Neuronal stem cell (in vitro differentiated cells): Measurements from ENCODE around the gene MGLL.

Experiments
- DNase-seq: peaks from one replicate; pipeline ENCODE4 v3.0.0-alpha.2; 2013; ENCODE audit warnings: low spot score
- H2AFZ ChIP-seq: one replicate; pipeline ENCODE4 v1.6.1; 2013; ENCODE audit warnings: mild to moderate bottlenecking, low read length, inconsistent platforms
- H2AK5ac ChIP-seq: 2 replicates; pipeline ENCODE4 v1.6.1; 2013; ENCODE audit warnings: low read depth, mild to moderate bottlenecking, inconsistent platforms, low read length, moderate library complexity, mixed read lengths
- H2BK120ac ChIP-seq: 2 replicates; pipeline ENCODE4 v1.6.1; 2013; ENCODE audit warnings: low read depth, mild to moderate bottlenecking, inconsistent platforms, low read length, moderate library complexity, mixed read lengths
- H2BK12ac ChIP-seq: one replicate; pipeline ENCODE4 v1.6.1; 2013; ENCODE audit warnings: low read length, inconsistent platforms
- H2BK15ac ChIP-seq: 2 replicates; pipeline ENCODE4 v1.6.1; 2013; ENCODE audit warnings: mild to moderate bottlenecking, low read length, inconsistent platforms, mixed read lengths
- H2BK5ac ChIP-seq: one replicate; pipeline ENCODE4 v1.6.1; 2013; ENCODE audit warnings: inconsistent platforms, mild to moderate bottlenecking, low read length, moderate library complexity
- H3K14ac ChIP-seq: one replicate; pipeline ENCODE4 v1.6.1; 2013; ENCODE audit warnings: low read length, inconsistent platforms
- H3K18ac ChIP-seq: 2 replicates; pipeline ENCODE4 v1.6.1; 2013; ENCODE audit warnings: low read length, inconsistent platforms
- H3K23ac ChIP-seq: 2 replicates; pipeline ENCODE4 v1.6.1; 2013; ENCODE audit warnings: low read depth, mild to moderate bottlenecking, mixed read lengths, low read length, inconsistent platforms; ENCODE audit not compliant: poor library complexity
- H3K27ac ChIP-seq: replicated peaks from 3 replicates; pipeline ENCODE4 v1.5.1; 2013; ENCODE audit warnings: low read length, inconsistent platforms
- H3K27me3 ChIP-seq, 3 experiments: 2 replicates each; pipeline ENCODE4 v1.6.1; 2013; ENCODE audit warnings: low read length in 3 of 3, mild to moderate bottlenecking in 2 of 3, inconsistent platforms in 1 of 3, low read depth in 1 of 3, mixed read lengths in 1 of 3, moderate library complexity in 1 of 3; ENCODE audit not compliant: control insufficient read depth in 3 of 3, insufficient read depth in 3 of 3
- H3K36me3 ChIP-seq, 2 donors: replicated peaks in 1 of 2; 2 replicates each; pipeline ENCODE4 v1.6.1; 2013; ENCODE audit warnings: low read length in 2 of 2; ENCODE audit not compliant: control insufficient read depth in 2 of 2, insufficient read depth in 2 of 2
- H3K4ac ChIP-seq: 2 replicates; pipeline ENCODE4 v1.6.1; 2013; ENCODE audit warnings: inconsistent platforms, mild to moderate bottlenecking, low read length, moderate library complexity
- H3K4me1 ChIP-seq, 2 donors: 1 replicate in 1 of 2; 2 replicates in 1 of 2; pipeline ENCODE4 v1.6.1; 2013; ENCODE audit warnings: low read length in 2 of 2, low read depth in 1 of 2; ENCODE audit not compliant: control insufficient read depth in 2 of 2, insufficient read depth in 1 of 2
- H3K4me2 ChIP-seq: one replicate; pipeline ENCODE4 v1.6.1; 2013; ENCODE audit warnings: mild to moderate bottlenecking, low read length, inconsistent platforms; ENCODE audit not compliant: insufficient read depth, poor library complexity, severe bottlenecking
- H3K4me3 ChIP-seq, 2 donors: 2 replicates each; pipeline ENCODE4 v1.5.1; 2013; ENCODE audit warnings: low read length in 2 of 2, mild to moderate bottlenecking in 2 of 2, inconsistent platforms in 1 of 2, moderate library complexity in 1 of 2
- H3K79me1 ChIP-seq: one replicate; pipeline ENCODE4 v1.6.1; 2013; ENCODE audit warnings: low read depth, mild to moderate bottlenecking, inconsistent platforms, low read length, moderate library complexity
- H3K9ac ChIP-seq: one replicate; pipeline ENCODE4 v1.6.1; 2013; ENCODE audit warnings: mild to moderate bottlenecking, low read depth, low read length, inconsistent platforms; ENCODE audit not compliant: poor library complexity
- H3K9me3 ChIP-seq, 2 donors: replicated peaks in 1 of 2; 2 replicates each; pipeline versions ENCODE3 to v1.6.1; 2013; ENCODE audit warnings: low read length in 2 of 2, mild to moderate bottlenecking in 2 of 2, inconsistent platforms in 1 of 2, low read depth in 1 of 2, mixed read lengths in 1 of 2, moderate library complexity in 1 of 2; ENCODE audit not compliant: control insufficient read depth in 2 of 2, insufficient read depth in 1 of 2
- H4K8ac ChIP-seq: one replicate; pipeline ENCODE4 v1.6.1; 2013; ENCODE audit warnings: low read depth, mild to moderate bottlenecking, inconsistent platforms, low read length, moderate library complexity
- H4K91ac ChIP-seq: one replicate; pipeline ENCODE4 v1.6.1; 2013; ENCODE audit warnings: low read length, low read depth, mild to moderate bottlenecking, inconsistent platforms; ENCODE audit not compliant: poor library complexity
- WGBS, 2 donors: extraction: QIAGEN DNeasy Blood & Tissue Kit; methylation state at CpG; one replicate each; pipeline ENCODE4 v1.1.7; 2013; ENCODE audit warnings: missing lambda C conversion rate in 2 of 2, mixed read lengths in 1 of 2; ENCODE audit not compliant: insufficient read length in 2 of 2, insufficient replicate concordance in 1 of 2; ENCODE audit errors: extremely low coverage in 2 of 2; 5-methylcytosine and 5-hydroxymethylcytosine counted together

The MGLL gene

DNA sequence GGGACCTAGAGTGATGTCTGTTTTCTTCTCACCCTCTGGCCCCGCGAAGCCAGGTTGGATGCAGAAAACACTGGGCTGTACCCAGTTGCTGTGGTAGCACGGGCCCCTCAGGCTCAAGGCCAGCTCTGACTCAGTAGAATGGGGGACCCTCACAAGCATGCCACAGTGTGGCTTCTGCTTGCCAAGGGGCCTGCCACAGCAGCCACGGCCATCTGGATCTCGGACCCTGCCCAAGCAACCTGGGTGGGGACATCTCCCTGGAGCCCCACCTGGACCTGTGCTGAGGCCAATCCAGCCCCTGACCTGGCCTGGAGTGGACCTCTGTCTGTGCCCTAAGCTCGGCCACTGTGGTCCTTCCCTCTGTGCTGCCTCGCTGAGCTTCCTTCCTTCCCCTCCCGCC, 59.0 kb downstream of the MGLL start:
- whole genome bisulfite sequencing, 2 donors = no CpG with 5 or more reads among the region's 8 CpGs
- Histone ChIP-seq H3K18ac (no peak overlapping the region), H3K4ac (no peak overlapping the region), H2AFZ (no peak overlapping the region), H3K4me3 (no peak overlapping the region), H3K14ac (no peak overlapping the region), H3K79me1 (no peaks in the 10 kb centered on the region), H3K4me2 (no peak overlapping the region), H2BK120ac (no peak overlapping the region), H2BK12ac (no peak overlapping the region), H2BK5ac (no peak overlapping the region), H3K27ac (no peak overlapping the region), H4K91ac (peak overlapping the region; percentile 40), H2BK15ac (no peak overlapping the region), H2AK5ac (no peak overlapping the region), H3K9me3 (peaks cover 0 to 3% of the 10 kb centered on the region in 2 donors), H3K4me1 (no peaks in the 10 kb centered on the region), H3K9ac (no peak overlapping the region), H3K23ac (no peak overlapping the region), H3K36me3 (no peaks in the 10 kb centered on the region), H4K8ac (no peak overlapping the region), H3K27me3 (peaks cover 0 to 37% (median 0%) of the 10 kb centered on the region in 3 experiments)
- no peak for DNase-seq

DNA sequence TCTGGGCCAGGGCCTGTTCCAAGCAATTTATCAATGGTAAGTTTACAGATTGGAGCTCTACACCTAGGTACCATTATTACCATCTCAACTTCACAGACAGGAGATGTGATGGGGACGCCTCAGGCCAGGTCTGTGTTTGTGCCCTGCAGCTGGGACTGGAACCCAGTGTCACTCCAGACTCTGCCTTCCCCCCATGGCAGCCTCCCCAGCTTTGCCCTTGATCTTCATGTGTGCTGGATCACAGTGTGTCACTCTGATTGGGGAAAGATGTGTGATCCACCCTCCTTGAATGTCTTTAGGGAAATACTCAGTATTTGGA, 59.6 kb downstream of the MGLL start:
- H2BK5ac ChIP-seq = no peak overlapping the region
- no peak overlapping the region for H2BK15ac ChIP-seq
- no peak overlapping the region for H3K4ac ChIP-seq
- no peak overlapping the region for H4K91ac ChIP-seq
- peak overlapping the region; percentile 11 for H2BK120ac ChIP-seq
- H3K9me3 ChIP-seq = no peaks in the 10 kb centered on the region
- no peaks in the 10 kb centered on the region for H3K79me1 ChIP-seq
- no peak for DNase-seq
- H3K4me2 ChIP-seq = no peak overlapping the region
- no peak overlapping the region for H3K14ac ChIP-seq
- H3K4me3 ChIP-seq = no peak overlapping the region
- no peak overlapping the region for H2BK12ac ChIP-seq
- no peaks in the 10 kb centered on the region for H3K36me3 ChIP-seq
- no peak overlapping the region for H4K8ac ChIP-seq
- H3K18ac ChIP-seq = no peak overlapping the region
- H2AFZ ChIP-seq = no peak overlapping the region
- no peak overlapping the region for H3K27ac ChIP-seq
- H3K9ac ChIP-seq = no peak overlapping the region
- H2AK5ac ChIP-seq = no peak overlapping the region
- H3K4me1 ChIP-seq = no peaks in the 10 kb centered on the region
- no peak overlapping the region for H3K23ac ChIP-seq
- peaks cover 0 to 40% (median 0%) of the 10 kb centered on the region in 3 experiments for H3K27me3 ChIP-seq
- WGBS, 2 donors = no CpG with 5 or more reads among the region's 1 CpG

DNA sequence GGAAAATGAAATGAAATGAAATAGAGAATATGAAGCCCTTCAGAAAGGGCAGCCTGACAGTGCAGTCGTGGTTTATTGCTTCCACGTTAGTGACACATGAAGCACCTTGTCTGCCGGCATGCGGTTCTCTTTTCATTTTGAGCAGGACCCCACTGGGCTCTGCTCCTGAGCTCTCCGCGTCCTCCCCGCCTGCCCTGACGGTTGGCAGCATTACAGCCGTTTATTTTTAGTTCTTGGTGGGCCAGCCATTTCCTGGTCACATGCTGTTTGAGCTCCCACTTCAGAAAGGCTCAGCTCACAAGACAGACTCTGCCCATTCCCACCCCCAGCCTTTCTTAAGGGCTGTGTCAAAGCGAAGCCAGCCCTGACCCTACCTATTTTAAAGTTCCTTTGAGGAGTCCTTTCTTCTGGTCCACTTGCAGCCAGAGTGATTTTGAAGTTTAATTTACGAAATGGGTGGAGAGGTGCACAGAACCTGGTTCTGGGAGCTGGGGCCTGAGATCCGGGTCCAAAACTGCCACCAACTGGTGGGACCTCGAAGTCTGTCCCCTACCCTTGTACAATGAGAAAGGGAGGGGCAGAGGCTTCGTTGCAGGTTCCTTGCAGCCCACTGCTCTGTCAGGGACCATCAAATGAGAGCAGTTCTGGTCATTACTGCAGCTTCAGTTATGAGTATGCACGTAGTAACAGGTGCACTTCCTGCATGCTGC, 60.1 kb downstream of the MGLL start:
- Histone ChIP-seq H4K91ac (no peak overlapping the region), H3K18ac (no peak overlapping the region), H3K27me3 (peaks cover 0 to 40% (median 0%) of the 10 kb centered on the region in 3 experiments), H3K4ac (no peak overlapping the region), H2BK15ac (no peak overlapping the region), H3K27ac (no peak overlapping the region), H2BK120ac (no peak overlapping the region), H2BK5ac (no peak overlapping the region), H3K4me1 (no peaks in the 10 kb centered on the region), H3K36me3 (no peaks in the 10 kb centered on the region), H2AK5ac (no peak overlapping the region), H2AFZ (no peak overlapping the region), H3K79me1 (no peaks in the 10 kb centered on the region), H3K4me3 (no peak overlapping the region), H3K14ac (no peak overlapping the region), H3K9me3 (no peaks in the 10 kb centered on the region), H3K23ac (no peak overlapping the region), H3K4me2 (no peak overlapping the region), H2BK12ac (no peak overlapping the region), H4K8ac (no peak overlapping the region), H3K9ac (no peak overlapping the region)
- WGBS, 2 donors = no CpG with 5 or more reads among the region's 15 CpGs
- no peak for DNase-seq

DNA sequence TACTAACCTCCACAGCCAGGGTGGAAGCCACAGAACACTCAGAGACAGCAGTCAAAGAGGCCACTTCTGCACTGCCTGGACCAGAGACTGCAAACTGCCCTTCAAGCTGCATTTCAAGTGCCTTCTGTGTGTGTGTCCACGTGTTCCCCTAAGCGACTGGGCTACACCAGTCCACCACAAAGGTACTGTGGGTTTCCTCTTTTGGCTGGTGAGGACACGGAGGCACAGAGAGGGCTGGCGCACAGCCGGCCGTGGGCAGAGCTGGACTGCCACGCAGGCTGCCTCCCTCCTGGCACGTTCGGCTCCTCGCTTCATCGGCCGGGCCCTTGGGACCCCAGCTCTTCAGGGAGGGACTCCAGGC, 60.9 kb downstream of the MGLL start:
- no peaks in the 10 kb centered on the region for H3K9me3 ChIP-seq
- H4K91ac ChIP-seq = no peak overlapping the region
- H3K79me1 ChIP-seq = no peaks in the 10 kb centered on the region
- no peak for DNase-seq
- H3K27me3 ChIP-seq = peaks cover 0 to 40% (median 0%) of the 10 kb centered on the region in 3 experiments
- no peak overlapping the region for H3K4ac ChIP-seq
- no peak overlapping the region for H3K27ac ChIP-seq
- no peak overlapping the region for H4K8ac ChIP-seq
- no peaks in the 10 kb centered on the region for H3K36me3 ChIP-seq
- H3K4me3 ChIP-seq = no peak overlapping the region
- no peak overlapping the region for H2BK5ac ChIP-seq
- no peak overlapping the region for H2BK12ac ChIP-seq
- no peak overlapping the region for H3K23ac ChIP-seq
- H2BK15ac ChIP-seq = no peak overlapping the region
- H3K4me1 ChIP-seq = no peaks in the 10 kb centered on the region
- H3K9ac ChIP-seq = no peak overlapping the region
- no peak overlapping the region for H3K14ac ChIP-seq
- peak overlapping the region; percentile 51 for H3K18ac ChIP-seq
- no peak overlapping the region for H2AFZ ChIP-seq
- peak overlapping the region; percentile 83 for H2AK5ac ChIP-seq
- H3K4me2 ChIP-seq = no peak overlapping the region
- H2BK120ac ChIP-seq = no peak overlapping the region
- no CpG with 5 or more reads among the region's 12 CpGs for WGBS, 2 donors
